Measurements from ENCODE around the gene FAM114A2.

DNA sequence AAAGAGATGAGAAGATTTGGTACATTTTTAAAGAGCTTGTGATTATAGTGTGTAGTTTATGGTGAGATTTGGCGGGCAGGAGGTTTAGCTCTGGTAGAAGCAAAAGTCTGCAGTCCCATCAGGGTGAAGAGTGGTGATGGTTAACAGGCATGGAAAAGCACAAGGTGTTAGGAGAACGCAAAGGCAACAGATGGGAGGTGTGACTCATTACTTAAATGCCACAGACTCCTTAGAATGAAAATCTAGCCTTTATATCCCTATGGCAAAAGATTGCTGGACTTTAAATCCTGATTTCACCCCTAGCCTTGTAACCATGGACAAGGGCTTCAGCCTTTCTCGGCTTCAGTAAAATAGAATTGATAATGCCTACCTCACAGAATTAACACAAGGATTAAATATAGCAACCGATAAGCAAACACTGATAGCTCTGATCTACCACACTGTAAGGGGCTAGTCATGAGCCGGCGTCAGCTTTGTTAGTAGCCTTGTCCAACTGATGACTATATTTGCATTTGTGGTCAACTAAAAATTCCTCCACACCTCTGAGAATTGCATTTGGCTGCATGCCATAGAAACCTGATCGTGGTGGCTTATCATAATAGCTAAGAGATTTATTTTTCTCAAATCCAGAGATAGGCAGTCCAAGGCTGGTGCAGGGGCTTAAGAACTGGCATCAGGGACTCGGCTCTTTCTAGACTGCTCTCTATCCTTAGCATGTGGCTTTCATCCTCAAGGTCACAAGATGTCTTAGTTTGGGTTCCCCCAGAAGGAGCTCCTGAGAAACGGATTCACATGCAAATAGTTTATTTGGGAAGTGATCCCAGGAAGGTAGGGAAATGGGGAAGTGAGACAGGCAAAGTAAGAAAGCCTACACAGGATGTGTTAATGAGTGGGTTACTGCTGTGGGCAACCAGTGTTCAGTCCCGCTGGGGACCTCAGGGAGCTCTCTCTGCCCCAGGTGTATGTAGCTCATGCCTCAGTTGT lies 19.6 kb upstream of the FAM114A2 start:
- TF ChIP-seq, protein P1, sequence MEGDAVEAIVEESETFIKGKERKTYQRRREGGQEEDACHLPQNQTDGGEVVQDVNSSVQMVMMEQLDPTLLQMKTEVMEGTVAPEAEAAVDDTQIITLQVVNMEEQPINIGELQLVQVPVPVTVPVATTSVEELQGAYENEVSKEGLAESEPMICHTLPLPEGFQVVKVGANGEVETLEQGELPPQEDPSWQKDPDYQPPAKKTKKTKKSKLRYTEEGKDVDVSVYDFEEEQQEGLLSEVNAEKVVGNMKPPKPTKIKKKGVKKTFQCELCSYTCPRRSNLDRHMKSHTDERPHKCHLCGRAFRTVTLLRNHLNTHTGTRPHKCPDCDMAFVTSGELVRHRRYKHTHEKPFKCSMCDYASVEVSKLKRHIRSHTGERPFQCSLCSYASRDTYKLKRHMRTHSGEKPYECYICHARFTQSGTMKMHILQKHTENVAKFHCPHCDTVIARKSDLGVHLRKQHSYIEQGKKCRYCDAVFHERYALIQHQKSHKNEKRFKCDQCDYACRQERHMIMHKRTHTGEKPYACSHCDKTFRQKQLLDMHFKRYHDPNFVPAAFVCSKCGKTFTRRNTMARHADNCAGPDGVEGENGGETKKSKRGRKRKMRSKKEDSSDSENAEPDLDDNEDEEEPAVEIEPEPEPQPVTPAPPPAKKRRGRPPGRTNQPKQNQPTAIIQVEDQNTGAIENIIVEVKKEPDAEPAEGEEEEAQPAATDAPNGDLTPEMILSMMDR (IDR thresholded peaks at IDR 0.05), result no peak
- TF ChIP-seq POLR2A (IDR thresholded peaks at IDR 0.05) (no peak), POLR2AphosphoS5 (IDR thresholded peaks at IDR 0.05) (no peak), EP300 (IDR thresholded peaks at IDR 0.05) (no peak)

Measured in upper lobe of left lung (tissue), 4 donors.